ENCODE measurements around the gene PTTG2. TPM values are rescaled to one million over a fixed set of nuclear protein-coding genes. Genes with fewer than 3 reads are reported as not detected.

The PTTG2 gene
- total RNA-seq, 3 donors from 2014 or later: 1.3 TPM; not detected in 2

GRCh38 chr4:37924946-37925345, 35.3 kb upstream of the PTTG2 start:
- H3K27me3 ChIP-seq: no peaks in the 10 kb centered on the region
- TF ChIP-seq POLR2AphosphoS5 (IDR thresholded peaks at IDR 0.05): no peak
- no peak for TF ChIP-seq POLR2A (IDR thresholded peaks at IDR 0.05)
- TF ChIP-seq CTCF (IDR thresholded peaks at IDR 0.05): no peak
- no peaks in the 10 kb centered on the region for H3K4me1 ChIP-seq
- no peak overlapping the region for H3K27ac ChIP-seq
- no peak for DNase-seq (ENCODE audit: low spot score in 2 of 2)
- H3K9me3 ChIP-seq: no peaks in the 10 kb centered on the region
- intact Hi-C loops (cut with DNase I; ENCODE audit: low total_unique reads): no loop called here
- no peak overlapping the region for H3K4me3 ChIP-seq
- H3K36me3 ChIP-seq: no peaks in the 10 kb centered on the region

GRCh38 chr4:37927434-37927833, 32.8 kb upstream of the PTTG2 start:
- Histone ChIP-seq H3K27me3 (no peaks in the 10 kb centered on the region), H3K36me3 (no peaks in the 10 kb centered on the region), H3K4me3 (no peak overlapping the region), H3K27ac (no peak overlapping the region), H3K9me3 (no peaks in the 10 kb centered on the region), H3K4me1 (no peaks in the 10 kb centered on the region)
- no peak for DNase-seq (ENCODE audit: low spot score in 2 of 2)
- TF ChIP-seq CTCF (IDR thresholded peaks at IDR 0.05): no peak
- TF ChIP-seq POLR2AphosphoS5 (IDR thresholded peaks at IDR 0.05): no peak
- no peak for TF ChIP-seq POLR2A (IDR thresholded peaks at IDR 0.05)
- intact Hi-C loops (cut with DNase I; ENCODE audit: low total_unique reads): no loop called here

- no peaks in the 10 kb centered on the region for H3K27me3 ChIP-seq
- TF ChIP-seq CTCF (IDR thresholded peaks at IDR 0.05) (no peak), POLR2AphosphoS5 (IDR thresholded peaks at IDR 0.05) (no peak)
- H3K4me3 ChIP-seq: no peak overlapping the region
- H3K4me1 ChIP-seq: no peaks in the 10 kb centered on the region
- no peak for DNase-seq (ENCODE audit: low spot score in 2 of 2)
- no peaks in the 10 kb centered on the region for H3K36me3 ChIP-seq
- H3K27ac ChIP-seq: no peak overlapping the region
- intact Hi-C loops (cut with DNase I; ENCODE audit: low total_unique reads): no loop called here
- no peaks in the 10 kb centered on the region for H3K9me3 ChIP-seq
Observed at GRCh38 chr4:37928426-37929416, 31.5 kb upstream of the PTTG2 start.

GRCh38 chr4:37934096-37934495, 26.1 kb upstream of the PTTG2 start:
- no peak for DNase-seq (ENCODE audit: low spot score in 2 of 2)
- Histone ChIP-seq H3K4me1 (no peaks in the 10 kb centered on the region), H3K4me3 (no peak overlapping the region), H3K27me3 (no peaks in the 10 kb centered on the region), H3K27ac (no peak overlapping the region), H3K36me3 (no peaks in the 10 kb centered on the region), H3K9me3 (no peaks in the 10 kb centered on the region)
- intact Hi-C loops (cut with DNase I; ENCODE audit: low total_unique reads): loop anchor here (5.0 kb wide), 1 partner anchor 492 kb away; no protein-coding TSS in a partner anchor
- no peak for TF ChIP-seq POLR2AphosphoS5 (IDR thresholded peaks at IDR 0.05)
- no peak for TF ChIP-seq POLR2A (IDR thresholded peaks at IDR 0.05)
- TF ChIP-seq CTCF (IDR thresholded peaks at IDR 0.05): no peak

- H3K27ac ChIP-seq: no peak overlapping the region
- intact Hi-C loops (cut with DNase I; ENCODE audit: low total_unique reads): loop anchor here (5.0 kb wide), 1 partner anchor 492 kb away; no protein-coding TSS in a partner anchor
- no peak overlapping the region for H3K4me3 ChIP-seq
- TF ChIP-seq POLR2AphosphoS5 (IDR thresholded peaks at IDR 0.05) (no peak), POLR2A (IDR thresholded peaks at IDR 0.05) (no peak), CTCF (IDR thresholded peaks at IDR 0.05) (no peak)
- H3K36me3 ChIP-seq: no peaks in the 10 kb centered on the region
- H3K27me3 ChIP-seq: no peaks in the 10 kb centered on the region
- no peak for DNase-seq (ENCODE audit: low spot score in 2 of 2)
- no peaks in the 10 kb centered on the region for H3K9me3 ChIP-seq
- H3K4me1 ChIP-seq: no peaks in the 10 kb centered on the region
Observed at GRCh38 chr4:37934609-37935008, 25.6 kb upstream of the PTTG2 start.
